H9 (cell line): ENCODE data around the gene HESX1. TPM values are rescaled to one million over a fixed set of nuclear protein-coding genes. Genes with fewer than 3 reads are reported as not detected.

Experiments used
- DNase-seq: peaks from one replicate; pipeline ENCODE4 v3.0.0-alpha.2; 2017
- H2AFZ ChIP-seq: one replicate; pipeline ENCODE4 v1.6.1; 2013; ENCODE audit warnings: mild to moderate bottlenecking, low read length, control low read depth, moderate library complexity
- H2AK5ac ChIP-seq: 2 replicates; pipeline ENCODE4 v1.6.1; 2013; ENCODE audit warnings: low read length, control low read depth, mixed read lengths; ENCODE audit not compliant: insufficient read length
- H2BK120ac ChIP-seq: one replicate; pipeline ENCODE4 v1.6.1; 2013; ENCODE audit warnings: low read depth, mild to moderate bottlenecking, low read length, control low read depth, inconsistent platforms; ENCODE audit not compliant: poor library complexity, severe bottlenecking
- H2BK12ac ChIP-seq: 2 replicates; pipeline ENCODE4 v1.6.1; 2013; ENCODE audit warnings: low read length, control low read depth, mixed read lengths, low read depth; ENCODE audit not compliant: insufficient read length
- H2BK15ac ChIP-seq: 2 replicates; pipeline ENCODE4 v1.6.1; 2013; ENCODE audit warnings: low read depth, low read length, control low read depth
- H2BK20ac ChIP-seq: one replicate; pipeline ENCODE4 v1.6.1; 2013; ENCODE audit warnings: low read depth, mild to moderate bottlenecking, low read length, control low read depth, inconsistent platforms; ENCODE audit not compliant: poor library complexity, severe bottlenecking
- H2BK5ac ChIP-seq: 2 replicates; pipeline ENCODE4 v1.6.1; 2013; ENCODE audit warnings: low read length, control low read depth, mixed read lengths; ENCODE audit not compliant: insufficient read length
- H3K14ac ChIP-seq: 2 replicates; pipeline ENCODE4 v1.6.1; 2013; ENCODE audit warnings: low read length, control low read depth; ENCODE audit not compliant: insufficient read depth
- H3K18ac ChIP-seq: 2 replicates; pipeline ENCODE4 v1.6.1; 2013; ENCODE audit warnings: low read depth, mild to moderate bottlenecking, mixed read lengths, low read length, control low read depth; ENCODE audit not compliant: insufficient read length
- H3K23ac ChIP-seq: 2 replicates; pipeline ENCODE4 v1.6.1; 2013; ENCODE audit warnings: low read length, control low read depth, mixed read lengths, low read depth; ENCODE audit not compliant: insufficient read length
- H3K23me2 ChIP-seq: 2 replicates; pipeline ENCODE4 v1.6.1; 2013; ENCODE audit warnings: low read depth, mild to moderate bottlenecking, mixed read lengths, low read length, control low read depth; ENCODE audit not compliant: insufficient read length, poor library complexity, severe bottlenecking
- H3K27ac ChIP-seq: 2 replicates; pipeline ENCODE4 v1.5.1; 2013; ENCODE audit warnings: low read length, control low read depth, mixed read lengths, low read depth; ENCODE audit not compliant: insufficient read length
- H3K27me3 ChIP-seq: 2 replicates; pipeline ENCODE4 v1.6.1; 2013; ENCODE audit warnings: low read length, control low read depth, inconsistent platforms; ENCODE audit not compliant: insufficient read depth
- H3K4ac ChIP-seq: 2 replicates; pipeline ENCODE4 v1.6.1; 2013; ENCODE audit warnings: low read depth, mild to moderate bottlenecking, control low read depth, inconsistent platforms, low read length, moderate library complexity
- H3K4me1 ChIP-seq: 2 replicates; pipeline ENCODE4 v1.6.1; 2013; ENCODE audit warnings: low read length, control low read depth, inconsistent platforms; ENCODE audit not compliant: insufficient read depth
- H3K4me2 ChIP-seq: 2 replicates; pipeline ENCODE4 v1.6.1; 2013; ENCODE audit warnings: low read length, control low read depth, mixed read lengths; ENCODE audit not compliant: insufficient read length, insufficient read depth
- H3K56ac ChIP-seq: 2 replicates; pipeline ENCODE4 v1.6.1; 2013; ENCODE audit warnings: low read depth, mild to moderate bottlenecking, mixed read lengths, low read length, control low read depth; ENCODE audit not compliant: insufficient read length
- H3K79me1 ChIP-seq: 2 replicates; pipeline ENCODE4 v1.6.1; 2013; ENCODE audit warnings: low read depth, mild to moderate bottlenecking, moderate library complexity, low read length, control low read depth, inconsistent platforms; ENCODE audit not compliant: insufficient read depth, poor library complexity, severe bottlenecking
- H3K79me2 ChIP-seq: 2 replicates; pipeline ENCODE4 v1.6.1; 2013; ENCODE audit warnings: low read length, control low read depth, inconsistent platforms; ENCODE audit not compliant: insufficient read depth
- H3K9ac ChIP-seq: 2 replicates; pipeline ENCODE4 v1.6.1; 2013; ENCODE audit warnings: low read length, control low read depth, mixed read lengths; ENCODE audit not compliant: insufficient read length; ENCODE audit errors: extremely low read depth
- H3K9me3 ChIP-seq: one replicate; pipeline ENCODE4 v1.6.1; 2013; ENCODE audit warnings: low read depth, low read length, inconsistent platforms; ENCODE audit not compliant: control insufficient read depth
- H3T11ph ChIP-seq: one replicate; pipeline ENCODE4 v1.6.1; 2013; ENCODE audit warnings: mild to moderate bottlenecking, low read length, control low read depth, inconsistent platforms
- H4K20me1 ChIP-seq: one replicate; pipeline ENCODE4 v1.6.1; 2013; ENCODE audit not compliant: control insufficient read depth, insufficient read length, insufficient read depth
- H4K5ac ChIP-seq: 2 replicates; pipeline ENCODE4 v1.6.1; 2013; ENCODE audit warnings: low read depth, mild to moderate bottlenecking, mixed read lengths, low read length, control low read depth; ENCODE audit not compliant: insufficient read length
- H4K8ac ChIP-seq: replicated peaks from 2 replicates; pipeline ENCODE4 v1.6.1; 2013; ENCODE audit warnings: low read length, control low read depth, mixed read lengths, low read depth; ENCODE audit not compliant: insufficient read length
- H4K91ac ChIP-seq: 2 replicates; pipeline ENCODE4 v1.6.1; 2013; ENCODE audit warnings: low read depth, mild to moderate bottlenecking, moderate library complexity, mixed read lengths, low read length, control low read depth; ENCODE audit not compliant: insufficient read length
- H3K27ac Mint-ChIP-seq, 3 experiments: 2 replicates in 2 of 3; 3 replicates in 1 of 3; pipeline ENCODE4 v1.8.0; 2020 to 2021; ENCODE audit warnings: mixed read lengths in 3 of 3, mild to moderate bottlenecking in 1 of 3, moderate library complexity in 1 of 3
- H3K27me3 Mint-ChIP-seq: 2 replicates; pipeline ENCODE4 v1.8.0; 2021; ENCODE audit warnings: low read depth, mild to moderate bottlenecking, moderate library complexity, mixed read lengths
- H3K36me3 Mint-ChIP-seq, 3 experiments: 2 replicates in 2 of 3; 3 replicates in 1 of 3; pipeline ENCODE4 v1.8.0; 2020 to 2021; ENCODE audit warnings: low read depth in 3 of 3, mixed read lengths in 3 of 3; ENCODE audit not compliant: insufficient read depth in 1 of 3
- H3K4me1 Mint-ChIP-seq, 2 experiments: 2 replicates each; pipeline ENCODE4 v1.8.0; 2020; ENCODE audit warnings: mixed read lengths in 2 of 2
- H3K4me3 Mint-ChIP-seq, 2 experiments: 2 replicates in 1 of 2; 3 replicates in 1 of 2; pipeline ENCODE4 v1.8.0; 2020 to 2021; ENCODE audit warnings: mild to moderate bottlenecking in 2 of 2, mixed read lengths in 2 of 2, moderate library complexity in 1 of 2
- H3K9me3 Mint-ChIP-seq, 2 experiments: 2 replicates in 1 of 2; 3 replicates in 1 of 2; pipeline ENCODE4 v1.8.0; 2020; ENCODE audit warnings: mild to moderate bottlenecking in 2 of 2, mixed read lengths in 2 of 2, moderate library complexity in 1 of 2
- CTCF ChIP-seq: fragments of 200-600 bp; sonication (generic); conservative IDR thresholded peaks from 3 replicates; pipeline ENCODE4 v1.8.0; 2021; ENCODE audit warnings: antibody characterized with exemption, mild to moderate bottlenecking
- WGBS: extraction: QIAGEN DNeasy Blood & Tissue Kit; methylation state at CpG from one replicate; pipeline ENCODE4 v1.1.7; 2013; ENCODE audit warnings: missing lambda C conversion rate, low lambda C conversion rate, mixed read lengths; ENCODE audit not compliant: insufficient read length; ENCODE audit errors: extremely low coverage; 5-methylcytosine and 5-hydroxymethylcytosine counted together
- total RNA-seq: library from RNA; stranded (reverse); gene quantifications from 2 replicates; pipeline ENCODE4 v1.2.1, GENCODE V29; 2021

The HESX1 gene
- total RNA-seq, 1 experiment from 2014 or later = 28.4 TPM

DNA sequence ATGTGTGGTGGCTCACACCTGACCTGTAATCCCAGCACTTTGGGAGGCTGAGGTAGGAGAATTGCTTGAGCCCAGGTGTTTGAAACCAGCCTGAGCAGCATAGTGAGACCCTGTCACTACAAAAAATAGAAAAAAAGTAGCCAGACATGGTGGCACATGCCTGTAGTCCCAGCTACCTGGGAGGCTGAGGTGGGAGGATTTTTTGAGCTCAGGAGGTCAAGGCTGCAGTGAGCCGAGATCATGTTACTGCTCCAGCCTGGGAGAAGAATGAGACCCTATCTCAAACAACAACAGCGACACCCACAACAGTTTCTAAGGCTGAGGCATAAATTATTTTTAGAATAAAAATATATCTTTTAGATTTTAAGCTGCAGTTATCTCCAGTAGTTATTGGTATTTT, 34.0 kb upstream of the HESX1 start:
- Histone ChIP-seq H3K4me1 (no peaks in the 10 kb centered on the region), H2BK5ac (no peak overlapping the region), H3K9ac (no peak overlapping the region), H2BK20ac (no peak overlapping the region), H3K23me2 (no peaks in the 10 kb centered on the region), H2AK5ac (no peak overlapping the region), H4K20me1 (no peaks in the 10 kb centered on the region), H3K23ac (no peak overlapping the region), H3K27ac (no peak overlapping the region), H3K27me3 (peaks cover under 1% of the 10 kb centered on the region; the same call in 1 of the 2 replicates), H2BK12ac (no peak overlapping the region), H3K9me3 (no peaks in the 10 kb centered on the region), H3K56ac (no peak overlapping the region), H3K18ac (no peak overlapping the region), H3K14ac (no peak overlapping the region), H2AFZ (no peak overlapping the region), H3K4me2 (no peak overlapping the region), H3K79me2 (0 out of 2 replicates have a peak, but pooled peaks cover 2% of the 10 kb centered on the region), H3K79me1 (no peaks in the 10 kb centered on the region), H3K4ac (no peak overlapping the region), H3T11ph (no peak overlapping the region), H2BK120ac (no peak overlapping the region), H2BK15ac (no peak overlapping the region), H4K91ac (no peak overlapping the region), H4K8ac (no peak overlapping the region), H4K5ac (no peak overlapping the region)
- no peak overlapping the region for H3K4me3 Mint-ChIP-seq
- WGBS = no CpG with 5 or more reads among the region's 2 CpGs
- H3K36me3 Mint-ChIP-seq = peaks cover 7 to 11% (median 7%) of the 10 kb centered on the region in 3 experiments
- H3K27me3 Mint-ChIP-seq = peaks cover 3% of the 10 kb centered on the region; the same call in 1 of the 2 replicates
- DNase-seq = no peak
- H3K4me1 Mint-ChIP-seq = peaks cover 6% of the 10 kb centered on the region in 2 experiments
- TF ChIP-seq CTCF = no peak
- H3K27ac Mint-ChIP-seq = no peak overlapping the region
- H3K9me3 Mint-ChIP-seq = no peaks in the 10 kb centered on the region
